Measurements from ENCODE around the gene NMRK1. TPM values are rescaled to one million over a fixed set of nuclear protein-coding genes. Genes with fewer than 3 reads are reported as not detected.

The NMRK1 gene
- total RNA-seq, 1 experiment from 2014 or later, result 24.6 TPM

DNA sequence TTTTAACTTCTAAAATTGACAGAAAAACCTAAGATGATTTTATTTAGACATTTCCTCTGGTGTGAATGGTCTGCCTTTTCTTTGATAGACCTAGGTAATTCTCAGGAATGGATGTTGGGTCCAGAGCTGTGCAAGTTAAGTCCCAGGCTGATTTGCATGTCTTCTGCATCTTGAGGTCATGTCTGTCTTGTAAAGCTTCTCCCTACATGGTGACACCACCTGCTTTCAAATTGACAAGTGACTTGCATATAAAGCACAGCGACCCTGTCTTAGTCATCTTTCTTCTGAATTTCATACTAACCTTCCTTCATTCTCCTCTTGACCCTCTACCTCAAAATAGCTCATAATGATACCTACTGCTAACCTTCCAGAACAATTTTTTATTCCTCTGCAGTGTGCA, 29.6 kb upstream of the NMRK1 start:
- H3K4me3 Mint-ChIP-seq (ENCODE audit: unreplicated experiment), result no peak overlapping the region
- DNase-seq (ENCODE audit: unreplicated experiment), result no peak
- TF ChIP-seq CTCF (IDR thresholded peaks at IDR 0.05; ENCODE audit: unreplicated experiment), result no peak
- intact Hi-C loops (cut with micrococcal nuclease), result no loop called here
- peaks cover 8% of the 10 kb centered on the region for H3K9me3 Mint-ChIP-seq (ENCODE audit: unreplicated experiment)
- H3K4me1 Mint-ChIP-seq (ENCODE audit: insufficient read depth, unreplicated experiment), result no peaks in the 10 kb centered on the region
- POLR2A ChIA-PET, result no interaction called here
- H3K27me3 Mint-ChIP-seq (ENCODE audit: insufficient read depth, unreplicated experiment), result no peaks in the 10 kb centered on the region
- BruUV-seq (replicated peaks), result no TSS peak
- no peak overlapping the region for H3K27ac Mint-ChIP-seq (ENCODE audit: low read depth, unreplicated experiment)
- H3K36me3 Mint-ChIP-seq (ENCODE audit: insufficient read depth, unreplicated experiment), result peaks cover 7% of the 10 kb centered on the region
- CTCF ChIA-PET, result interaction anchor here (0.6 to 1.3 kb wide), 4 partner anchors 42 to 747 kb away, joined by 3 to 5 read pairs (median 4); no protein-coding TSS in a partner anchor

DNA sequence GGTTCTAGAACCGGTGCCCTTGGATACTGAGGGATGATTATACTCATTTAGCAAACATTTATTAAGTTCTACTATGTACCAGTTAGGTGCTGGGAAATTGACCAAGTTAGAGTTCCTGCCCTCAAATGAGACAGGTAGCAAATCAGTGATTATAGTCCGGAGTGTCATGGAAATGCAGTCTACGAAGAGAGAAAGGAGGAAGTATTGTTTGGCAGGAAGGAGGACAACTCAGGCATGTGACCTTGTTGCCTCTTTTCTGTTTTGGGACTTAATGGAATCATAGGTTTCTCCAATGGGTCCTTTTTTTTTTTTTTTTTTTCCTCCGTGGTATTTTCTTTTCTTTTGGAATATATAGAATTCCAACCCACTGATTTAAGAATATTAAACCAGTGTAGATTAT, 28.4 kb upstream of the NMRK1 start:
- Mint-ChIP-seq H3K27me3 (ENCODE audit: insufficient read depth, unreplicated experiment) (no peaks in the 10 kb centered on the region), H3K27ac (ENCODE audit: low read depth, unreplicated experiment) (no peak overlapping the region), H3K9me3 (ENCODE audit: unreplicated experiment) (peaks cover 8% of the 10 kb centered on the region), H3K4me3 (ENCODE audit: unreplicated experiment) (no peak overlapping the region), H3K36me3 (ENCODE audit: insufficient read depth, unreplicated experiment) (peaks cover 7% of the 10 kb centered on the region), H3K4me1 (ENCODE audit: insufficient read depth, unreplicated experiment) (peaks cover 2% of the 10 kb centered on the region)
- no TSS peak for BruUV-seq (replicated peaks)
- intact Hi-C loops (cut with micrococcal nuclease), result no loop called here
- CTCF ChIA-PET, result no interaction called here
- POLR2A ChIA-PET, result no interaction called here
- no peak for DNase-seq (ENCODE audit: unreplicated experiment)
- TF ChIP-seq CTCF (IDR thresholded peaks at IDR 0.05; ENCODE audit: unreplicated experiment), result no peak

- no TSS peak for BruUV-seq (replicated peaks)
- Mint-ChIP-seq H3K9me3 (ENCODE audit: unreplicated experiment) (no peaks in the 10 kb centered on the region), H3K4me3 (ENCODE audit: unreplicated experiment) (no peak overlapping the region), H3K36me3 (ENCODE audit: insufficient read depth, unreplicated experiment) (peaks cover 7% of the 10 kb centered on the region), H3K4me1 (ENCODE audit: insufficient read depth, unreplicated experiment) (peaks cover 16% of the 10 kb centered on the region), H3K27ac (ENCODE audit: low read depth, unreplicated experiment) (no peak overlapping the region), H3K27me3 (ENCODE audit: insufficient read depth, unreplicated experiment) (no peaks in the 10 kb centered on the region)
- ChIA-PET CTCF (no interaction called here), POLR2A (interaction anchor here (0.6 kb wide), 1 partner anchor 268 kb away, joined by 3 read pairs; no protein-coding TSS in a partner anchor)
- DNase-seq (ENCODE audit: unreplicated experiment), result no peak
- intact Hi-C loops (cut with micrococcal nuclease), result no loop called here
- TF ChIP-seq CTCF (IDR thresholded peaks at IDR 0.05; ENCODE audit: unreplicated experiment), result no peak
Observed at GRCh38 chr9:75112789-75113188, 24.8 kb upstream of the NMRK1 start.

DNA sequence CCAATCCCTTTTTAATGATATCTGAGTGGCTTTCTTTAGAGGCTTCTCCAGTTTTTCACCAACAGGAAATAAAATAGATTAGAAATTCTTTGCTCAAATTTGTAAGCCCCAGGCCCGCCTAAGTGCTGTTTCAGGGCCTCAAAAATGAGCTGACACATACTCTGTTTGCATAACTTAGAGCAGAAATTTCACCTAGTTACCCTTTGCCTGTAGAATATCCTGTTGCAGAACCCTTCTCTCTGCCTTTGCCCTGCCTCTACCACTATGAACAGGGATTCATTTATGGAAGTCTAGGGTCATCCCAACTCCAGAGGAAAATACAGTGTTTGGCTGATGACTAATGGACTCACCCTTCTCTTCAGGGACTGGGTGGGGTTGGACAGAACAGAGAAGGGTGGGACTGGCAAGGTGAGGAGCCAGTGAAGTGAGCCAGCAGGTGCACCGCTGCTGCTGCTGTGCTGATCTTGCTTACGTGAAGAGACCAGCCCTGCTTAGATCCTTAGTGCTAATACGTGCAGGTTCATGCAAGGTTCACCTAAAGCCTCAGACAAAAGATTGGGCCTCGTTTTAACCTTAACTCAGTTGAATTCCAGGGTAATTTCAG, 23.2 kb upstream of the NMRK1 start:
- TF ChIP-seq CTCF (IDR thresholded peaks at IDR 0.05; ENCODE audit: unreplicated experiment), result no peak
- no peaks in the 10 kb centered on the region for H3K27me3 Mint-ChIP-seq (ENCODE audit: insufficient read depth, unreplicated experiment)
- H3K9me3 Mint-ChIP-seq (ENCODE audit: unreplicated experiment), result no peaks in the 10 kb centered on the region
- peak overlapping the region; percentile 54 for H3K27ac Mint-ChIP-seq (ENCODE audit: low read depth, unreplicated experiment)
- no peak overlapping the region for H3K4me3 Mint-ChIP-seq (ENCODE audit: unreplicated experiment)
- ChIA-PET POLR2A (interaction anchor here (1.0 to 2.2 kb wide), 3 partner anchors 19 to 24 kb away, joined by 4 to 13 read pairs (median 5); partner anchors contain the start of genes NMRK1 and OSTF1), CTCF (interaction anchor here (0.6 to 1.1 kb wide), 3 partner anchors 10 to 334 kb away, joined by 3 to 6 read pairs (median 5); no protein-coding TSS in a partner anchor)
- DNase-seq (ENCODE audit: unreplicated experiment), result peak; percentile 77
- H3K4me1 Mint-ChIP-seq (ENCODE audit: insufficient read depth, unreplicated experiment), result peaks cover 16% of the 10 kb centered on the region
- peaks cover 7% of the 10 kb centered on the region for H3K36me3 Mint-ChIP-seq (ENCODE audit: insufficient read depth, unreplicated experiment)
- intact Hi-C loops (cut with micrococcal nuclease), result no loop called here
- no TSS peak for BruUV-seq (replicated peaks)

Measured in MCF 10A (cell line).